ENCODE data around the gene ANKRD31. TPM values are rescaled to one million over a fixed set of nuclear protein-coding genes. Genes with fewer than 3 reads are reported as not detected.

The ANKRD31 gene
- total RNA-seq, 1 experiment from 2014 or later = 0.09 TPM

DNA sequence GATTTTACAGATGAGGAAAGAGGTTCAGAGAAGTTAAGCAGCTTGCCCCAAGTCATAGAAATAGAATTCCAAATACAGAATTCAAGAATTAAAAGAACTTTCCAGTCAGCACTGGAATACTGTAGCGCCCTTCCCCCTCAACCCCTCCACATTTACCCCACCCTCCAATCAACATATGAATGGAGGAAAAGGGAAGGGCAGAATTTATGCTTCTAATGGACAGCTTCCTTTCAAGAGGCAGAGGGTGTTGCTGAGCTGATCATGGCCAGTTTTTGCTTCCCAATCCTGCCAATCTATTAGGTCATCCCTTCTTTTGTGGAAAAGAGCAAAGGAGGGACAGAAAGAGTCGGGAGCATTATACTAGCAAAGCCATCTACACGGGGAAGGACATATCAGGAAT is 39.1 kb upstream of the ANKRD31 start (continued):
- TF ChIP-seq, protein P1, sequence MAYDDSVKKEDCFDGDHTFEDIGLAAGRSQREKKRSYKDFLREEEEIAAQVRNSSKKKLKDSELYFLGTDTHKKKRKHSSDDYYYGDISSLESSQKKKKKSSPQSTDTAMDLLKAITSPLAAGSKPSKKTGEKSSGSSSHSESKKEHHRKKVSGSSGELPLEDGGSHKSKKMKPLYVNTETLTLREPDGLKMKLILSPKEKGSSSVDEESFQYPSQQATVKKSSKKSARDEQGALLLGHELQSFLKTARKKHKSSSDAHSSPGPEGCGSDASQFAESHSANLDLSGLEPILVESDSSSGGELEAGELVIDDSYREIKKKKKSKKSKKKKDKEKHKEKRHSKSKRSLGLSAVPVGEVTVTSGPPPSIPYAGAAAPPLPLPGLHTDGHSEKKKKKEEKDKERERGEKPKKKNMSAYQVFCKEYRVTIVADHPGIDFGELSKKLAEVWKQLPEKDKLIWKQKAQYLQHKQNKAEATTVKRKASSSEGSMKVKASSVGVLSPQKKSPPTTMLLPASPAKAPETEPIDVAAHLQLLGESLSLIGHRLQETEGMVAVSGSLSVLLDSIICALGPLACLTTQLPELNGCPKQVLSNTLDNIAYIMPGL (CRISPR knock-in tag; IDR thresholded peaks at IDR 0.05) = no peak
- TF ChIP-seq, protein P2, sequence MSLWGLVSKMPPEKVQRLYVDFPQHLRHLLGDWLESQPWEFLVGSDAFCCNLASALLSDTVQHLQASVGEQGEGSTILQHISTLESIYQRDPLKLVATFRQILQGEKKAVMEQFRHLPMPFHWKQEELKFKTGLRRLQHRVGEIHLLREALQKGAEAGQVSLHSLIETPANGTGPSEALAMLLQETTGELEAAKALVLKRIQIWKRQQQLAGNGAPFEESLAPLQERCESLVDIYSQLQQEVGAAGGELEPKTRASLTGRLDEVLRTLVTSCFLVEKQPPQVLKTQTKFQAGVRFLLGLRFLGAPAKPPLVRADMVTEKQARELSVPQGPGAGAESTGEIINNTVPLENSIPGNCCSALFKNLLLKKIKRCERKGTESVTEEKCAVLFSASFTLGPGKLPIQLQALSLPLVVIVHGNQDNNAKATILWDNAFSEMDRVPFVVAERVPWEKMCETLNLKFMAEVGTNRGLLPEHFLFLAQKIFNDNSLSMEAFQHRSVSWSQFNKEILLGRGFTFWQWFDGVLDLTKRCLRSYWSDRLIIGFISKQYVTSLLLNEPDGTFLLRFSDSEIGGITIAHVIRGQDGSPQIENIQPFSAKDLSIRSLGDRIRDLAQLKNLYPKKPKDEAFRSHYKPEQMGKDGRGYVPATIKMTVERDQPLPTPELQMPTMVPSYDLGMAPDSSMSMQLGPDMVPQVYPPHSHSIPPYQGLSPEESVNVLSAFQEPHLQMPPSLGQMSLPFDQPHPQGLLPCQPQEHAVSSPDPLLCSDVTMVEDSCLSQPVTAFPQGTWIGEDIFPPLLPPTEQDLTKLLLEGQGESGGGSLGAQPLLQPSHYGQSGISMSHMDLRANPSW (CRISPR knock-in tag; conservative IDR thresholded peaks at IDR 0.05; ENCODE audit: low read depth) = no peak
- TF ChIP-seq ATF1 (CRISPR knock-in tag; IDR thresholded peaks at IDR 0.05) (no peak), CBFB (CRISPR knock-in tag; IDR thresholded peaks at IDR 0.05; ENCODE audit: low read depth) (no peak), ZNF232 (CRISPR knock-in tag; IDR thresholded peaks at IDR 0.05) (no peak)

DNA sequence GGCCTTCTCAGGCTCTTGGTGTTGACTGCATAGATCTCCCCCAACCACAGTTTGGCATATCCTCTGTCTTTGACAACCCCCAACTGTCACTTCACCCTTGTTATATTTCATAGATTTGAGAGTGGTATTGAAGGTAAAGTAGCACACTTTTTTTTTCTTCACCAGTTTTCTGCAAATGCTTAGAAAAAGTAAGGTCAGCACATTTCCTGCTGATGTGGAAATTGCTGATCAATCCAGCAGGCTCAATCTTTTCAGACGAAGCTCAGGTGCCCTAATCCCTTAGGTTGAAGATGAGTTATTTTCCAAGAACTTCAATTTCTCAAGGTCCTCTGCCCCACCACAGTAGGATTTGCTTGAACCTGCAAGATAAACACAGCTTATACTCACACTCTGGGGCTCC is 38.5 kb upstream of the ANKRD31 start:
- DNase-seq (ENCODE audit: low spot score) = no peak
- ATAC-seq = no peak
- peaks cover 24% of the 10 kb centered on the region for H3K9me3 Mint-ChIP-seq
- peaks cover 25% of the 10 kb centered on the region for H3K36me3 Mint-ChIP-seq
- H3K27ac Mint-ChIP-seq = no peak overlapping the region
- peaks cover 34% of the 10 kb centered on the region for H3K4me1 Mint-ChIP-seq
- ChIA-PET CTCF (interaction anchor here (0.8 to 1.0 kb wide), 2 partner anchors 39 to 62 kb away, joined by 3 to 4 read pairs; partner anchors contain the start of genes ANKRD31 and HMGCR), POLR2A (interaction anchor here (1.0 kb wide), 1 partner anchor 62 kb away, joined by 4 read pairs; the partner anchor contains the start of gene HMGCR)
- H3K27me3 Mint-ChIP-seq (ENCODE audit: low read depth) = peaks cover 9% of the 10 kb centered on the region
- no peak overlapping the region for H3K4me3 Mint-ChIP-seq
- no peak for TF ChIP-seq FOXP1 (CRISPR knock-in tag; IDR thresholded peaks at IDR 0.05; ENCODE audit: borderline replicate concordance)
- TF ChIP-seq, protein P3, sequence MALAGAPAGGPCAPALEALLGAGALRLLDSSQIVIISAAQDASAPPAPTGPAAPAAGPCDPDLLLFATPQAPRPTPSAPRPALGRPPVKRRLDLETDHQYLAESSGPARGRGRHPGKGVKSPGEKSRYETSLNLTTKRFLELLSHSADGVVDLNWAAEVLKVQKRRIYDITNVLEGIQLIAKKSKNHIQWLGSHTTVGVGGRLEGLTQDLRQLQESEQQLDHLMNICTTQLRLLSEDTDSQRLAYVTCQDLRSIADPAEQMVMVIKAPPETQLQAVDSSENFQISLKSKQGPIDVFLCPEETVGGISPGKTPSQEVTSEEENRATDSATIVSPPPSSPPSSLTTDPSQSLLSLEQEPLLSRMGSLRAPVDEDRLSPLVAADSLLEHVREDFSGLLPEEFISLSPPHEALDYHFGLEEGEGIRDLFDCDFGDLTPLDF (CRISPR knock-in tag; IDR thresholded peaks at IDR 0.05) = no peak
- TF ChIP-seq, protein P4, sequence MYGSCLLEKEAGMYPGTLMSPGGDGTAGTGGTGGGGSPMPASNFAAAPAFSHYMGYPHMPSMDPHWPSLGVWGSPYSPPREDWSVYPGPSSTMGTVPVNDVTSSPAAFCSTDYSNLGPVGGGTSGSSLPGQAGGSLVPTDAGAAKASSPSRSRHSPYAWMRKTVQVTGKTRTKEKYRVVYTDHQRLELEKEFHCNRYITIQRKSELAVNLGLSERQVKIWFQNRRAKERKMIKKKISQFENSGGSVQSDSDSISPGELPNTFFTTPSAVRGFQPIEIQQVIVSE (CRISPR knock-in tag; IDR thresholded peaks at IDR 0.05; ENCODE audit: borderline replicate concordance) = no peak
- TF ChIP-seq, protein P5, sequence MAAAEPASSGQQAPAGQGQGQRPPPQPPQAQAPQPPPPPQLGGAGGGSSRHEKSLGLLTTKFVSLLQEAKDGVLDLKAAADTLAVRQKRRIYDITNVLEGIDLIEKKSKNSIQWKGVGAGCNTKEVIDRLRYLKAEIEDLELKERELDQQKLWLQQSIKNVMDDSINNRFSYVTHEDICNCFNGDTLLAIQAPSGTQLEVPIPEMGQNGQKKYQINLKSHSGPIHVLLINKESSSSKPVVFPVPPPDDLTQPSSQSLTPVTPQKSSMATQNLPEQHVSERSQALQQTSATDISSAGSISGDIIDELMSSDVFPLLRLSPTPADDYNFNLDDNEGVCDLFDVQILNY (CRISPR knock-in tag; IDR thresholded peaks at IDR 0.05) = no peak

DNA sequence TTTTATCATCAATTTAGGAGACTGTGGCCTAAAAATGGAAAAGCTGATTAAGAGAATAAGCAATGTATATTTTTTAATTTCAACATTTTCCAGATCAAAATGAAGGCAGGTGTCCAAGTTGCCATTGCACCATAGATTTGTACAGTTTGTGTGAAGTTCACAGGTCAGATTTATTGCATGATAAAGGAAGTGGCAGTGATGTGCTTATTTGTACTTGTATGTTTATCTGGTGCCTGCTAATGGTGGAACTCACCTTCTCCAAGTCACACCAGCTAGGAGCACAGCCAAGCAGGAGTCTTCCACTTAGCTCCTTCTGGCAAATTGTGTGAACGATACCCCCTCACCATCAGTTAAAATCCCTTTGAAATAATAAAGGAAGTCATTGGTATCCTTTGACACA is 37.8 kb upstream of the ANKRD31 start:
- Mint-ChIP-seq H3K27me3 (ENCODE audit: low read depth) (peaks cover 9% of the 10 kb centered on the region), H3K36me3 (peaks cover 29% of the 10 kb centered on the region), H3K9me3 (peaks cover 26% of the 10 kb centered on the region), H3K4me3 (no peak overlapping the region), H3K4me1 (peaks cover 34% of the 10 kb centered on the region), H3K27ac (no peak overlapping the region)
- CTCF ChIA-PET = no interaction called here
- POLR2A ChIA-PET = no interaction called here
- DNase-seq (ENCODE audit: low spot score) = no peak
- ATAC-seq = no peak
- TF ChIP-seq, protein P6, sequence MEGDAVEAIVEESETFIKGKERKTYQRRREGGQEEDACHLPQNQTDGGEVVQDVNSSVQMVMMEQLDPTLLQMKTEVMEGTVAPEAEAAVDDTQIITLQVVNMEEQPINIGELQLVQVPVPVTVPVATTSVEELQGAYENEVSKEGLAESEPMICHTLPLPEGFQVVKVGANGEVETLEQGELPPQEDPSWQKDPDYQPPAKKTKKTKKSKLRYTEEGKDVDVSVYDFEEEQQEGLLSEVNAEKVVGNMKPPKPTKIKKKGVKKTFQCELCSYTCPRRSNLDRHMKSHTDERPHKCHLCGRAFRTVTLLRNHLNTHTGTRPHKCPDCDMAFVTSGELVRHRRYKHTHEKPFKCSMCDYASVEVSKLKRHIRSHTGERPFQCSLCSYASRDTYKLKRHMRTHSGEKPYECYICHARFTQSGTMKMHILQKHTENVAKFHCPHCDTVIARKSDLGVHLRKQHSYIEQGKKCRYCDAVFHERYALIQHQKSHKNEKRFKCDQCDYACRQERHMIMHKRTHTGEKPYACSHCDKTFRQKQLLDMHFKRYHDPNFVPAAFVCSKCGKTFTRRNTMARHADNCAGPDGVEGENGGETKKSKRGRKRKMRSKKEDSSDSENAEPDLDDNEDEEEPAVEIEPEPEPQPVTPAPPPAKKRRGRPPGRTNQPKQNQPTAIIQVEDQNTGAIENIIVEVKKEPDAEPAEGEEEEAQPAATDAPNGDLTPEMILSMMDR (IDR thresholded peaks at IDR 0.05) = no peak
- TF ChIP-seq, protein P7, sequence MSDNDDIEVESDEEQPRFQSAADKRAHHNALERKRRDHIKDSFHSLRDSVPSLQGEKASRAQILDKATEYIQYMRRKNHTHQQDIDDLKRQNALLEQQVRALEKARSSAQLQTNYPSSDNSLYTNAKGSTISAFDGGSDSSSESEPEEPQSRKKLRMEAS (CRISPR knock-in tag; IDR thresholded peaks at IDR 0.05) = no peak
- TF ChIP-seq, protein P8, sequence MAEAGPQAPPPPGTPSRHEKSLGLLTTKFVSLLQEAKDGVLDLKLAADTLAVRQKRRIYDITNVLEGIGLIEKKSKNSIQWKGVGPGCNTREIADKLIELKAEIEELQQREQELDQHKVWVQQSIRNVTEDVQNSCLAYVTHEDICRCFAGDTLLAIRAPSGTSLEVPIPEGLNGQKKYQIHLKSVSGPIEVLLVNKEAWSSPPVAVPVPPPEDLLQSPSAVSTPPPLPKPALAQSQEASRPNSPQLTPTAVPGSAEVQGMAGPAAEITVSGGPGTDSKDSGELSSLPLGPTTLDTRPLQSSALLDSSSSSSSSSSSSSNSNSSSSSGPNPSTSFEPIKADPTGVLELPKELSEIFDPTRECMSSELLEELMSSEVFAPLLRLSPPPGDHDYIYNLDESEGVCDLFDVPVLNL (CRISPR knock-in tag; IDR thresholded peaks at IDR 0.05; ENCODE audit: borderline replicate concordance, low read depth) = no peak
- TF ChIP-seq, protein P9, sequence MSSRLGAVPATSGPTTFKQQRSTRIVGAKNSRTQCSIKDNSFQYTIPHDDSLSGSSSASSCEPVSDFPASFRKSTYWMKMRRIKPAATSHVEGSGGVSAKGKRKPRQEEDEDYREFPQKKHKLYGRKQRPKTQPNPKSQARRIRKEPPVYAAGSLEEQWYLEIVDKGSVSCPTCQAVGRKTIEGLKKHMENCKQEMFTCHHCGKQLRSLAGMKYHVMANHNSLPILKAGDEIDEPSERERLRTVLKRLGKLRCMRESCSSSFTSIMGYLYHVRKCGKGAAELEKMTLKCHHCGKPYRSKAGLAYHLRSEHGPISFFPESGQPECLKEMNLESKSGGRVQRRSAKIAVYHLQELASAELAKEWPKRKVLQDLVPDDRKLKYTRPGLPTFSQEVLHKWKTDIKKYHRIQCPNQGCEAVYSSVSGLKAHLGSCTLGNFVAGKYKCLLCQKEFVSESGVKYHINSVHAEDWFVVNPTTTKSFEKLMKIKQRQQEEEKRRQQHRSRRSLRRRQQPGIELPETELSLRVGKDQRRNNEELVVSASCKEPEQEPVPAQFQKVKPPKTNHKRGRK (CRISPR knock-in tag; IDR thresholded peaks at IDR 0.05; ENCODE audit: borderline replicate concordance) = no peak
- TF ChIP-seq, protein P10, sequence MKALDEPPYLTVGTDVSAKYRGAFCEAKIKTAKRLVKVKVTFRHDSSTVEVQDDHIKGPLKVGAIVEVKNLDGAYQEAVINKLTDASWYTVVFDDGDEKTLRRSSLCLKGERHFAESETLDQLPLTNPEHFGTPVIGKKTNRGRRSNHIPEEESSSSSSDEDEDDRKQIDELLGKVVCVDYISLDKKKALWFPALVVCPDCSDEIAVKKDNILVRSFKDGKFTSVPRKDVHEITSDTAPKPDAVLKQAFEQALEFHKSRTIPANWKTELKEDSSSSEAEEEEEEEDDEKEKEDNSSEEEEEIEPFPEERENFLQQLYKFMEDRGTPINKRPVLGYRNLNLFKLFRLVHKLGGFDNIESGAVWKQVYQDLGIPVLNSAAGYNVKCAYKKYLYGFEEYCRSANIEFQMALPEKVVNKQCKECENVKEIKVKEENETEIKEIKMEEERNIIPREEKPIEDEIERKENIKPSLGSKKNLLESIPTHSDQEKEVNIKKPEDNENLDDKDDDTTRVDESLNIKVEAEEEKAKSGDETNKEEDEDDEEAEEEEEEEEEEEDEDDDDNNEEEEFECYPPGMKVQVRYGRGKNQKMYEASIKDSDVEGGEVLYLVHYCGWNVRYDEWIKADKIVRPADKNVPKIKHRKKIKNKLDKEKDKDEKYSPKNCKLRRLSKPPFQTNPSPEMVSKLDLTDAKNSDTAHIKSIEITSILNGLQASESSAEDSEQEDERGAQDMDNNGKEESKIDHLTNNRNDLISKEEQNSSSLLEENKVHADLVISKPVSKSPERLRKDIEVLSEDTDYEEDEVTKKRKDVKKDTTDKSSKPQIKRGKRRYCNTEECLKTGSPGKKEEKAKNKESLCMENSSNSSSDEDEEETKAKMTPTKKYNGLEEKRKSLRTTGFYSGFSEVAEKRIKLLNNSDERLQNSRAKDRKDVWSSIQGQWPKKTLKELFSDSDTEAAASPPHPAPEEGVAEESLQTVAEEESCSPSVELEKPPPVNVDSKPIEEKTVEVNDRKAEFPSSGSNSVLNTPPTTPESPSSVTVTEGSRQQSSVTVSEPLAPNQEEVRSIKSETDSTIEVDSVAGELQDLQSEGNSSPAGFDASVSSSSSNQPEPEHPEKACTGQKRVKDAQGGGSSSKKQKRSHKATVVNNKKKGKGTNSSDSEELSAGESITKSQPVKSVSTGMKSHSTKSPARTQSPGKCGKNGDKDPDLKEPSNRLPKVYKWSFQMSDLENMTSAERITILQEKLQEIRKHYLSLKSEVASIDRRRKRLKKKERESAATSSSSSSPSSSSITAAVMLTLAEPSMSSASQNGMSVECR (CRISPR knock-in tag; IDR thresholded peaks at IDR 0.05; ENCODE audit: borderline replicate concordance) = no peak

All from WTC11 (cell line).